HepG2 (cell line): ENCODE results near the gene MNT. TPM values are rescaled to one million over a fixed set of nuclear protein-coding genes. Genes with fewer than 3 reads are reported as not detected.

Experiments used
- ATAC-seq: fragments of 200-7000 bp; cut with Tn5 transposase; 3 replicates; pipeline ENCODE4 v1.9.1; 2020; ENCODE audit warnings: mild to moderate bottlenecking, moderate library complexity
- BruUV-seq: library from RNA; stranded (reverse); fragments of 400-500 nt; replicated peaks from 2 replicates; lab custom pipeline; 2021; lab: Mats Ljungman, UMichigan
- CTCF ChIA-PET: fragments of 300-600 bp; formaldehyde crosslinking; extraction: SDS; loops from one replicate; lab custom pipeline; 2021; ENCODE audit warnings: low total read pairs, inconsistent platforms, low intra/inter-chr PET ratio; lab: Yijun Ruan, JAX
- POLR2A ChIA-PET: fragments of 350-600 bp; sonication (Branson Sonifier 250); formaldehyde crosslinking; loops from one replicate; lab custom pipeline; 2020; ENCODE audit warnings: antibody characterized with exemption, inconsistent platforms; lab: Yijun Ruan, JAX
- DNase-seq: peaks from one replicate; pipeline ENCODE4 v3.0.0-alpha.2; 2015; ENCODE audit warnings: low spot score
- FAIRE-seq: peaks from 3 replicates; lab custom pipeline; 2011; peaks lifted over from hg19 to GRCh38; lab: Jason Lieb, UNC
- H2AFZ ChIP-seq: one replicate; pipeline ENCODE4 v1.6.1; 2011; ENCODE audit warnings: low read length, inconsistent platforms
- H3K27ac ChIP-seq: fragments of 300-600 bp; 3 replicates; pipeline ENCODE4 v1.8.0; 2011; ENCODE audit warnings: mixed run types, mild to moderate bottlenecking, mixed read lengths, low read length, inconsistent platforms; ENCODE audit not compliant: insufficient read depth; ENCODE audit errors: extremely low read length
- H3K27me3 ChIP-seq, 2 experiments: fragments of 200-600 bp in 1 of 2; 2 replicates in 1 of 2; 3 replicates in 1 of 2; pipeline versions ENCODE4 v1.6.0 to v1.8.0; 2011; ENCODE audit warnings: low read length in 2 of 2, mild to moderate bottlenecking in 2 of 2, moderate library complexity in 2 of 2, inconsistent platforms in 1 of 2; ENCODE audit not compliant: insufficient read depth in 2 of 2, control insufficient read depth in 1 of 2
- H3K36me3 ChIP-seq, 2 experiments: fragments of 200-600 bp in 1 of 2; replicated peaks in 1 of 2; 2 replicates in 1 of 2; 3 replicates in 1 of 2; pipeline versions ENCODE4 v1.5.1 to v1.8.0; 2011; ENCODE audit warnings: low read length in 2 of 2, inconsistent platforms in 1 of 2; ENCODE audit not compliant: insufficient read depth in 2 of 2, control insufficient read depth in 1 of 2
- H3K4me1 ChIP-seq: 2 replicates; pipeline ENCODE4 v1.5.1; 2012; ENCODE audit warnings: low read length, inconsistent platforms; ENCODE audit not compliant: insufficient read depth
- H3K4me2 ChIP-seq: 2 replicates; pipeline ENCODE4 v1.6.0; 2011; ENCODE audit warnings: low read depth, low read length, inconsistent platforms
- H3K4me3 ChIP-seq, 3 experiments: fragments of 200-600 bp in 1 of 3; sonication (generic), shearing (Covaris generic) in 1 of 3; replicated peaks in 1 of 3; 2 replicates each; pipeline ENCODE4 v1.5.1; 2011 to 2016; ENCODE audit warnings: low read length in 3 of 3, inconsistent platforms in 2 of 3, low read depth in 2 of 3, mild to moderate bottlenecking in 2 of 3, control low read depth in 1 of 3, mixed read lengths in 1 of 3; ENCODE audit not compliant: insufficient read depth in 1 of 3
- H3K79me2 ChIP-seq: one replicate; pipeline ENCODE4 v1.6.1; 2011; ENCODE audit warnings: low read length, inconsistent platforms; ENCODE audit not compliant: insufficient read depth
- H3K9ac ChIP-seq: 2 replicates; pipeline ENCODE4 v1.6.0; 2011; ENCODE audit warnings: mild to moderate bottlenecking, low read depth, low read length, inconsistent platforms; ENCODE audit not compliant: insufficient read depth
- H3K9me3 ChIP-seq: 2 replicates; pipeline ENCODE4 v1.5.1; 2012; ENCODE audit warnings: mild to moderate bottlenecking, low read length
- H4K20me1 ChIP-seq: 2 replicates; pipeline ENCODE4 v1.6.0; 2011; ENCODE audit warnings: inconsistent platforms, mild to moderate bottlenecking, low read length, moderate library complexity; ENCODE audit not compliant: insufficient read depth
- AFF4 ChIP-seq: sonication (generic); formaldehyde crosslinking; IDR thresholded peaks from 2 replicates; pipeline ENCODE4 v1.4.0; 2020; ENCODE audit warnings: missing genetic modification reagents
- AGO2 ChIP-seq: fragments of 200-400 bp; formaldehyde crosslinking; optimal IDR thresholded peaks from 2 replicates; pipeline ENCODE3; 2017; ENCODE audit warnings: mild to moderate bottlenecking, low read depth, low read length, moderate library complexity
- BRD4 ChIP-seq: sonication (generic); formaldehyde crosslinking; IDR thresholded peaks from 2 replicates; pipeline ENCODE4 v1.4.0; 2020; ENCODE audit warnings: missing genetic modification reagents
- GATA4 ChIP-seq: sonication (generic); IDR thresholded peaks from 2 replicates; pipeline ENCODE4 v1.6.1; 2016; ENCODE audit warnings: antibody characterized with exemption, low read depth, borderline replicate concordance
- MAF1 ChIP-seq: sonication (generic); formaldehyde crosslinking; IDR thresholded peaks from 2 replicates; pipeline ENCODE4 v1.5.0; 2020; ENCODE audit warnings: missing genetic modification reagents, borderline replicate concordance
- MAFK ChIP-seq, 2 experiments: IDR thresholded peaks in 1 of 2; conservative IDR thresholded peaks in 1 of 2; 2 replicates each; pipeline ENCODE4 v1.6.1; 2011; ENCODE audit warnings: improper control_type of control experiment in 2 of 2, low read length in 2 of 2
- NFKB2 ChIP-seq: sonication (generic); formaldehyde crosslinking; IDR thresholded peaks from 2 replicates; pipeline ENCODE4 v1.4.0; 2020; ENCODE audit warnings: missing genetic modification reagents, borderline replicate concordance
- NR3C1 ChIP-seq: sonication (generic); formaldehyde crosslinking; IDR thresholded peaks from 2 replicates; pipeline ENCODE4 v1.4.0; 2020; ENCODE audit warnings: missing genetic modification reagents
- SRSF1 ChIP-seq: fragments of 200-400 bp; formaldehyde crosslinking; optimal IDR thresholded peaks from 2 replicates; pipeline ENCODE3; 2017; ENCODE audit warnings: mild to moderate bottlenecking, low read depth, low read length, moderate library complexity
- SRSF4 ChIP-seq: fragments of 200-400 bp; formaldehyde crosslinking; IDR thresholded peaks from one replicate; pipeline ENCODE4 v1.6.1; 2018; ENCODE audit warnings: mild to moderate bottlenecking, low read depth, low read length, moderate library complexity; ENCODE audit not compliant: poor library complexity, severe bottlenecking
- ZNF10 ChIP-seq: sonication (generic); formaldehyde crosslinking; IDR thresholded peaks from 2 replicates; pipeline ENCODE4 v1.4.0; 2020; ENCODE audit warnings: mild to moderate bottlenecking, low read depth, missing genetic modification reagents, borderline replicate concordance
- ZNF589 ChIP-seq: sonication (generic); formaldehyde crosslinking; conservative IDR thresholded peaks from 2 replicates; pipeline ENCODE4 v1.8.0; 2022; ENCODE audit warnings: mild to moderate bottlenecking, moderate library complexity, missing genetic modification reagents
- WGBS: methylation state at CpG from one replicate; pipeline ENCODE4 v1.1.6; 2017; ENCODE audit warnings: low lambda C conversion rate; 5-methylcytosine and 5-hydroxymethylcytosine counted together
- in situ Hi-C: cut with HindIII; loops from 2 replicates; pipeline ENCODE4 v1.10.0; 2017; ENCODE audit warnings: low pct_unique_long_range_greater_than_20kb; ENCODE audit not compliant: extremely low pct_ligation_motif_present
- intact Hi-C: fragments of 100-400 bp; cut with micrococcal nuclease; formaldehyde crosslinking; loops from one replicate; pipeline ENCODE4 v1.10.0; 2022; ENCODE audit not compliant: unreplicated experiment
- polyA plus RNA-seq, 8 experiments: library from polyadenylated mRNA; depleted of rRNA in 3 of 8; stranded (reverse) in 7 of 8; unstranded in 1 of 8; fragments of >200 nt; fragmentation: Illumina TruSeq in 4 of 8; extraction: Trizol in 4 of 8; gene quantifications; 2 replicates each; pipeline versions ENCODE4 v1.2.1 to v1.2.3, GENCODE V29; 2011 to 2016; ENCODE audit warnings: low read depth in 4 of 8, missing spikeins in 1 of 8, mixed read lengths in 1 of 8; ENCODE audit not compliant: insufficient read depth in 1 of 8
- total RNA-seq, 5 experiments: library from RNA; depleted of rRNA; stranded (reverse); fragments of >200 nt; fragmentation: Illumina TruSeq; extraction: Trizol; gene quantifications; 2 replicates each; pipeline ENCODE4 v1.2.3, GENCODE V29; 2016; ENCODE audit warnings: low read depth in 1 of 5

Gene MNT
- total and polyA plus RNA-seq, 2 of the 13 experiments (the other 11 are each of a cell fraction or from before 2014, with no cell fraction given), result 2.1 to 3.5 TPM

- H2AFZ ChIP-seq, result no peak overlapping the region
- no TSS peak for BruUV-seq
- intact Hi-C loops, result no loop called here
- DNase-seq, result no peak
- no peak for TF ChIP-seq SRSF1
- TF ChIP-seq NR3C1 (CRISPR knock-in tag), result no peak
- peak; percentile 37 for TF ChIP-seq AGO2
- TF ChIP-seq NFKB2, result no peak
- no peak for TF ChIP-seq BRD4 (CRISPR knock-in tag)
- TF ChIP-seq ZNF589 (CRISPR knock-in tag), result no peak
- TF ChIP-seq ZNF10 (CRISPR knock-in tag), result no peak
- H3K4me2 ChIP-seq, result no peak overlapping the region
- peaks cover 9 to 14% of the 10 kb centered on the region in 2 experiments; a peak in 3 of 5 replicates for H3K36me3 ChIP-seq
- no peaks in the 10 kb centered on the region for H3K27me3 ChIP-seq
- H3K9me3 ChIP-seq, result no peaks in the 10 kb centered on the region
- ChIA-PET POLR2A (no interaction called here), CTCF (no interaction called here)
- ATAC-seq, result no peak
- H3K4me1 ChIP-seq, result no peaks in the 10 kb centered on the region
- in situ Hi-C loops, result loop anchor here (5.0 kb wide), 1 partner anchor 37 kb away; no protein-coding TSS in a partner anchor
- H3K79me2 ChIP-seq, result no peaks in the 10 kb centered on the region
- 91% methylated on average over 14 of the region's 19 CpGs for WGBS
- H3K9ac ChIP-seq, result no peak overlapping the region
- H4K20me1 ChIP-seq, result no peaks in the 10 kb centered on the region
- no peak overlapping the region for H3K4me3 ChIP-seq
- FAIRE-seq, result no peak
- H3K27ac ChIP-seq, result no peak overlapping the region
Observed at GRCh38 chr17:2375406-2375805, 25.5 kb downstream of the MNT start.

GRCh38 chr17:2374549-2375285, 26.1 kb downstream of the MNT start:
- Histone ChIP-seq H4K20me1 (no peaks in the 10 kb centered on the region), H3K79me2 (no peaks in the 10 kb centered on the region), H3K4me3 (no peak overlapping the region), H3K27ac (no peak overlapping the region), H3K36me3 (peaks cover 9 to 14% of the 10 kb centered on the region in 2 experiments; a peak in 3 of 5 replicates), H3K4me1 (no peaks in the 10 kb centered on the region), H2AFZ (no peak overlapping the region), H3K27me3 (no peaks in the 10 kb centered on the region), H3K9me3 (no peaks in the 10 kb centered on the region), H3K9ac (no peak overlapping the region), H3K4me2 (no peak overlapping the region)
- intact Hi-C loops (no loop called here), in situ Hi-C loops (loop anchor here (5.0 kb wide), 1 partner anchor 38 kb away; no protein-coding TSS in a partner anchor)
- ChIA-PET POLR2A (no interaction called here), CTCF (no interaction called here)
- DNase-seq, result no peak
- WGBS, result 94% methylated on average over 11 of the region's 11 CpGs
- BruUV-seq, result no TSS peak
- no peak for ATAC-seq
- no peak for FAIRE-seq
- TF ChIP-seq GATA4, result no peak
- no peak for TF ChIP-seq AFF4 (CRISPR knock-in tag)
- no peak for TF ChIP-seq SRSF4
- no peak for TF ChIP-seq AGO2
- TF ChIP-seq MAFK (conservative IDR thresholded peaks at IDR 0.05 in 1 of 2, IDR thresholded peaks at IDR 0.05 in 1 of 2; ENCODE audit: low read length in 2 of 2), result no peak
- TF ChIP-seq MAF1 (CRISPR knock-in tag), result no peak
